Measurements from ENCODE around the gene TPK1.
"Not testable (repeated sequence)": the region's sequence is repeated elsewhere in the genome, so short reads cannot be mapped to it uniquely, and the experiment has no call there.

The TPK1 gene

DNA sequence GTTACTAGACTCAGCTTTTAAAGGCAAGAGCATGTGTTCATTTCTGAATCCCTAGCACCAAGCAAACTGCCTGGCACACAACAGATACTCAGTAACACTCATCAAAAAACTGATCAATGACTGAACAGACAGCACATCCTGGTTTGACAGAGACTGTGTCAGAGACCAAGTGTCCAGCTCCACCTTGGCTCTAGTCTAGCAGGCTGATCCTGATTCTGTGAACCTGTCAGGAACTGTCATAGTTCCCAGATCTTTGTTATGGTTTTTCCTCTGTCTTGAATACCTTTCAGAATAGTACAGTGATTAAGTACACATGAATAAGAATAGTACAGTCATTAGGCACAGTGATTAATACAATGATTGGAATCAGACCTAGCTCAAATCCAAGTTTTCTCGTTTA, 53.0 kb downstream of the TPK1 start:
- H3K4me1 ChIP-seq (ENCODE audit: low read depth, poor library complexity, severe bottlenecking): no peaks in the 10 kb centered on the region
- TF ChIP-seq, protein P1, sequence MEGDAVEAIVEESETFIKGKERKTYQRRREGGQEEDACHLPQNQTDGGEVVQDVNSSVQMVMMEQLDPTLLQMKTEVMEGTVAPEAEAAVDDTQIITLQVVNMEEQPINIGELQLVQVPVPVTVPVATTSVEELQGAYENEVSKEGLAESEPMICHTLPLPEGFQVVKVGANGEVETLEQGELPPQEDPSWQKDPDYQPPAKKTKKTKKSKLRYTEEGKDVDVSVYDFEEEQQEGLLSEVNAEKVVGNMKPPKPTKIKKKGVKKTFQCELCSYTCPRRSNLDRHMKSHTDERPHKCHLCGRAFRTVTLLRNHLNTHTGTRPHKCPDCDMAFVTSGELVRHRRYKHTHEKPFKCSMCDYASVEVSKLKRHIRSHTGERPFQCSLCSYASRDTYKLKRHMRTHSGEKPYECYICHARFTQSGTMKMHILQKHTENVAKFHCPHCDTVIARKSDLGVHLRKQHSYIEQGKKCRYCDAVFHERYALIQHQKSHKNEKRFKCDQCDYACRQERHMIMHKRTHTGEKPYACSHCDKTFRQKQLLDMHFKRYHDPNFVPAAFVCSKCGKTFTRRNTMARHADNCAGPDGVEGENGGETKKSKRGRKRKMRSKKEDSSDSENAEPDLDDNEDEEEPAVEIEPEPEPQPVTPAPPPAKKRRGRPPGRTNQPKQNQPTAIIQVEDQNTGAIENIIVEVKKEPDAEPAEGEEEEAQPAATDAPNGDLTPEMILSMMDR (conservative IDR thresholded peaks at IDR 0.05; ENCODE audit: low read depth, low read length): no peak
- H3K4me3 ChIP-seq (IDR thresholded peaks at IDR 0.05; ENCODE audit: insufficient read depth, low read depth, low read length): no peak overlapping the region
- no peak overlapping the region for H2AFZ ChIP-seq (ENCODE audit: low read depth)
- H3K9ac ChIP-seq: no peak overlapping the region
- H3K79me2 ChIP-seq (ENCODE audit: insufficient read depth, low read depth): no peaks in the 10 kb centered on the region
- no peaks in the 10 kb centered on the region for H3K27me3 ChIP-seq (ENCODE audit: insufficient read depth, low read depth)
- H3K4me2 ChIP-seq: no peak overlapping the region
- no peak overlapping the region for H3K27ac ChIP-seq
- no peaks in the 10 kb centered on the region for H4K20me1 ChIP-seq (ENCODE audit: insufficient read depth)
- H3K36me3 ChIP-seq (ENCODE audit: insufficient read depth): no peaks in the 10 kb centered on the region

DNA sequence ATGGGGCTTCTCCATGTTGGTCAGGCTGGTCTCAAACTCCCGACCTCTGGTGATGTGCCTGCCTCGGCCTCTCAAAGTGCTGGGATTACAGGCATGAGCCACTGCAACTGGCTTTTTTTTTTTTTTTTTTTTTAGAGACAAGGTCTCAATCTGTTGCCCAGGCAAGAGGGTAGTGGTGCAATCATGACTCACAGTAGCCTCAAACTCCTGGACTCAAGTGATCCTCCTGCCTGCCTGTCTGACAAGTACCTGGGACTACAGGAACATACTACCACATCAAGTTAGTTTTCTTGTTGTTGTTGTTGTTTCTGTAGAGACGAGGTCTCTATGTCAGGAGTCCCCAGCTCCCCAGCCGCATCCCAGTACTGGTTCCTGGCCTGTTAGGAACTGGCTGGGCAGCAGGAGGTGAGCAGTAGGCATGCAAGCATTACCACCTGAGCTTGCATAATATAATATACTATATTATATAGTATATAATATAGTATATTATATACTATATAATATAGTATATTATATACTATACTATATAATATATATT, 55.7 kb downstream of the TPK1 start:
- Histone ChIP-seq H3K27ac (no peak overlapping the region), H4K20me1 (ENCODE audit: insufficient read depth) (no peaks in the 10 kb centered on the region), H3K4me2 (no peak overlapping the region), H3K27me3 (ENCODE audit: insufficient read depth, low read depth) (no peaks in the 10 kb centered on the region), H3K36me3 (ENCODE audit: insufficient read depth) (no peaks in the 10 kb centered on the region), H2AFZ (ENCODE audit: low read depth) (no peak overlapping the region), H3K4me1 (ENCODE audit: low read depth, poor library complexity, severe bottlenecking) (no peaks in the 10 kb centered on the region), H3K79me2 (ENCODE audit: insufficient read depth, low read depth) (no peaks in the 10 kb centered on the region), H3K9ac (no peak overlapping the region), H3K4me3 (IDR thresholded peaks at IDR 0.05; ENCODE audit: insufficient read depth, low read depth, low read length) (no peak overlapping the region)
- TF ChIP-seq, protein P1 (conservative IDR thresholded peaks at IDR 0.05; ENCODE audit: low read depth, low read length): no peak

DNA sequence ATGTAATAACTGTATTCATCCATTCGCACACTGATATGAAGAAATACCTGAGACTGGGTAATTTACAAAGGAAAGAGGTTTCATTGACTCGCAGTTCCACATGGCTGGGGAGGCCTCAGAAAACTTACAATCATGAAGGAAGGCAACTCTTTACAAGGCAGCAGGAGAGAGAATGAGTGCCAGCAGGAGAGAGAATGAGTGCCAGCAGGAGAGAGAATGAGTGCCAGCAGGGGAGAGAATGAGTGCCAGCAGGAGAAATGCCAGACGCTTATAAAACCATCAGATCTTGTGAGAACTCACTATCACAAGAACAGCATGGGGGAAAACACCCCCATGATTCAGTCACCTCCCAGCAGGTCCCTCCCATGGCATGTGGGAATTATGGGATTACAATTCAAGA, 58.0 kb downstream of the TPK1 start:
- not testable (repeated sequence) for H2AFZ ChIP-seq (ENCODE audit: low read depth); H3K4me2 ChIP-seq; H3K4me3 ChIP-seq (IDR thresholded peaks at IDR 0.05; ENCODE audit: insufficient read depth, low read depth, low read length); H3K9ac ChIP-seq; H3K36me3 ChIP-seq (ENCODE audit: insufficient read depth); H3K79me2 ChIP-seq (ENCODE audit: insufficient read depth, low read depth); H3K27ac ChIP-seq; H4K20me1 ChIP-seq (ENCODE audit: insufficient read depth); H3K4me1 ChIP-seq (ENCODE audit: low read depth, poor library complexity, severe bottlenecking); H3K27me3 ChIP-seq (ENCODE audit: insufficient read depth, low read depth)

DNA sequence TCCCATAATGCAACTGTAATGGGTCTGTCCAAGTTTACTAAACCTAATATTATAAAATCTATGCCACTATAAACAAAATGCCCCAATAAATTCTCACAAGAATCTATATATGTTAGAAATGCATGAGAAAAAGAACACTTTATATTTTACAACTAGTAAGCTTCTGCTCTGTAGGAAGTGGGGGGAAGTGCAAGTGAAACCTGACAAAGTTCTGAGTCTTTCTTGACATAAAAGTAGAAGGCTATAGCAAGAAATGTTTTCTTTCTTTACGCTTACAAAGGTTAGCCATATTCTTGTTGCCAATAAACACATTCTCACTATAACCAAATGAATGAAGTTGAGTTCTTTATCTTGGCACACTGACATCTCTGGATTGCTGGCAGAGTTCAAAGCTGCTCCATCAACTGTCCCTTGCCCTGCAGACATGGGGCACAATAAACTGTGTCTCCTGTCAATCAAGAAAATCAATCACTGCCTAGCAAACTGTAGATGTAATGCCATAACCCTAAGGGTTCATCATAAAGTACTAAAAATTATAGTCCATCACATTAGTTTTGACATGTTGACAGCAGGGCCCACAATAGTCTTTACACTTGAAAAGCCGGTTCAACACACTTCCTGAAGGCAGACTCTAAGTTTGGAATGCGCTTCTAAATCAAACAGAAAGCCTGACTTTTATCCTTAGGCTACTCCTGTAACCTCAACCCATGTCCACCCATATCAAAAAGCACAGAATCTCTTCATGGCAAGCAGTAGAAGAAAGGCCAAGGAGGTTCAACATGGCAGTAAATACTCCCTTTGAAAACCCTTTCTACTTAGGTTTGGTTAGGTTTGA, 58.6 kb downstream of the TPK1 start:
- H3K4me2 ChIP-seq: no peak overlapping the region
- no peaks in the 10 kb centered on the region for H3K79me2 ChIP-seq (ENCODE audit: insufficient read depth, low read depth)

More for the DNA sequence above, 58.6 kb downstream of the TPK1 start:
- TF ChIP-seq, protein P1 (conservative IDR thresholded peaks at IDR 0.05; ENCODE audit: low read depth, low read length): no peak
- H3K27ac ChIP-seq: no peak overlapping the region
- H3K27me3 ChIP-seq (ENCODE audit: insufficient read depth, low read depth): no peaks in the 10 kb centered on the region
- H4K20me1 ChIP-seq (ENCODE audit: insufficient read depth): no peaks in the 10 kb centered on the region
- H2AFZ ChIP-seq (ENCODE audit: low read depth): no peak overlapping the region
- H3K4me3 ChIP-seq (IDR thresholded peaks at IDR 0.05; ENCODE audit: insufficient read depth, low read depth, low read length): no peak overlapping the region
- no peaks in the 10 kb centered on the region for H3K36me3 ChIP-seq (ENCODE audit: insufficient read depth)
- no peaks in the 10 kb centered on the region for H3K4me1 ChIP-seq (ENCODE audit: low read depth, poor library complexity, severe bottlenecking)
- H3K9ac ChIP-seq: no peak overlapping the region
